GM23338 (cell line): ENCODE data around the gene BNC2. TPM values are rescaled to one million over a fixed set of nuclear protein-coding genes. Genes with fewer than 3 reads are reported as not detected.

ENCODE experiments used
- ATAC-seq: fragments of 200-7000 bp; cut with Tn5 transposase; 3 replicates; pipeline ENCODE4 v1.9.1; 2020
- DNase-seq: peaks from one replicate; pipeline ENCODE4 v3.0.0-alpha.2; 2015; ENCODE audit warnings: low spot score
- H2AFZ ChIP-seq: fragments of 200-600 bp; sonication (generic); 2 replicates; pipeline ENCODE4 v1.8.0; 2016; ENCODE audit warnings: antibody characterized with exemption, mild to moderate bottlenecking, moderate library complexity
- H3F3A ChIP-seq: fragments of 200-600 bp; sonication (generic); replicated peaks from 2 replicates; pipeline ENCODE4 v1.8.0; 2017; ENCODE audit warnings: antibody characterized with exemption, mixed run types, low read depth
- H3K27ac ChIP-seq: fragments of 200-600 bp; sonication (generic); 2 replicates; pipeline ENCODE4 v1.6.1; 2016; ENCODE audit warnings: low read depth
- H3K27me3 ChIP-seq: fragments of 200-600 bp; sonication (generic); 2 replicates; pipeline ENCODE4 v1.8.0; 2016; ENCODE audit warnings: mild to moderate bottlenecking, mixed run types, moderate library complexity; ENCODE audit not compliant: insufficient read depth
- H3K36me3 ChIP-seq: fragments of 200-600 bp; sonication (generic); 2 replicates; pipeline ENCODE4 v1.8.0; 2016; ENCODE audit warnings: mild to moderate bottlenecking; ENCODE audit not compliant: insufficient read depth
- H3K4me1 ChIP-seq: fragments of 200-600 bp; sonication (generic); 2 replicates; pipeline ENCODE4 v1.8.0; 2016; ENCODE audit warnings: mild to moderate bottlenecking, moderate library complexity; ENCODE audit not compliant: insufficient read depth
- H3K4me2 ChIP-seq: fragments of 200-600 bp; sonication (generic); 2 replicates; pipeline ENCODE4 v1.7.1; 2017; ENCODE audit warnings: mixed run types
- H3K4me3 ChIP-seq: fragments of 200-600 bp; sonication (generic); 2 replicates; pipeline ENCODE4 v1.6.1; 2016; ENCODE audit warnings: mixed run types
- H3K79me2 ChIP-seq: fragments of 200-600 bp; sonication (generic); replicated peaks from 2 replicates; pipeline ENCODE4 v1.8.0; 2017; ENCODE audit warnings: mild to moderate bottlenecking; ENCODE audit not compliant: insufficient read depth
- H3K9me2 ChIP-seq: fragments of 200-600 bp; sonication (generic); 2 replicates; pipeline ENCODE4 v1.8.0; 2017; ENCODE audit not compliant: insufficient read depth
- H4K20me1 ChIP-seq: fragments of 200-600 bp; sonication (generic); replicated peaks from 2 replicates; pipeline ENCODE4 v1.8.0; 2017; ENCODE audit warnings: mild to moderate bottlenecking; ENCODE audit not compliant: insufficient read depth
- H3K27ac Mint-ChIP-seq: 2 replicates; pipeline ENCODE4 v1.8.0; 2020; ENCODE audit warnings: inconsistent platforms, mild to moderate bottlenecking, moderate library complexity, mixed read lengths
- H3K27me3 Mint-ChIP-seq: 3 replicates; pipeline ENCODE4 v1.8.0; 2022; ENCODE audit warnings: low read depth, mild to moderate bottlenecking, moderate library complexity, mixed read lengths, inconsistent platforms; ENCODE audit not compliant: insufficient read depth, poor library complexity
- H3K36me3 Mint-ChIP-seq: 3 replicates; pipeline ENCODE4 v1.8.0; 2021; ENCODE audit warnings: low read depth, mild to moderate bottlenecking, inconsistent platforms, moderate library complexity, mixed read lengths
- H3K4me1 Mint-ChIP-seq: 3 replicates; pipeline ENCODE4 v1.8.0; 2020; ENCODE audit warnings: mild to moderate bottlenecking, inconsistent platforms, mixed read lengths
- H3K4me3 Mint-ChIP-seq: 3 replicates; pipeline ENCODE4 v1.8.0; 2021; ENCODE audit warnings: moderate library complexity, mild to moderate bottlenecking, inconsistent platforms, mixed read lengths
- H3K9me3 Mint-ChIP-seq: 3 replicates; pipeline ENCODE4 v1.8.0; 2020; ENCODE audit warnings: moderate library complexity, mild to moderate bottlenecking, inconsistent platforms, mixed read lengths
- CREB1 ChIP-seq: fragments of 250-450 bp; sonication (Bioruptor Pico); IDR thresholded peaks from 2 replicates; pipeline ENCODE4 v1.5.0; 2020; ENCODE audit warnings: low read depth, mild to moderate bottlenecking, moderate library complexity
- CTCF ChIP-seq, 2 experiments: fragments of 200-600 bp in 1 of 2; sonication (generic) in 1 of 2; conservative IDR thresholded peaks; 2 replicates each; pipeline versions ENCODE4 v1.5.1 to v1.6.1; 2016 to 2017; ENCODE audit warnings: antibody characterized with exemption in 2 of 2, low read depth in 2 of 2, mild to moderate bottlenecking in 2 of 2, moderate library complexity in 1 of 2
- ETS1 ChIP-seq: IDR thresholded peaks from 2 replicates; pipeline ENCODE4 v1.6.1; 2016; ENCODE audit warnings: antibody characterized with exemption
- EZH2 ChIP-seq: fragments of 200-600 bp; sonication (generic); IDR thresholded peaks from one replicate; pipeline ENCODE4 v1.8.0; 2017; ENCODE audit warnings: antibody characterized with exemption, mild to moderate bottlenecking, low read depth; ENCODE audit not compliant: unreplicated experiment
- EZH2phosphoT487 ChIP-seq: fragments of 200-600 bp; sonication (generic); IDR thresholded peaks from one replicate; pipeline ENCODE4 v1.8.1; 2018; ENCODE audit warnings: antibody characterized with exemption; ENCODE audit not compliant: unreplicated experiment
- JUNB ChIP-seq: IDR thresholded peaks from one replicate; pipeline ENCODE4 v1.6.1; 2016; ENCODE audit warnings: antibody characterized with exemption; ENCODE audit not compliant: unreplicated experiment
- NANOG ChIP-seq: IDR thresholded peaks from 2 replicates; pipeline ENCODE4 v1.6.1; 2016; ENCODE audit warnings: antibody characterized with exemption, borderline replicate concordance
- POLR2AphosphoS5 ChIP-seq: IDR thresholded peaks from 2 replicates; pipeline ENCODE4 v1.6.1; 2016; ENCODE audit warnings: antibody characterized with exemption, low read depth
- STAT1 ChIP-seq: IDR thresholded peaks from one replicate; pipeline ENCODE4 v1.6.1; 2016; ENCODE audit warnings: antibody characterized with exemption; ENCODE audit not compliant: unreplicated experiment
- ZNF114 ChIP-seq: fragments of 250-450 bp; sonication (Bioruptor Pico); IDR thresholded peaks from 2 replicates; pipeline ENCODE4 v1.5.0; 2020; ENCODE audit warnings: mild to moderate bottlenecking, moderate library complexity
- ZNF331 ChIP-seq: fragments of 250-450 bp; sonication (Bioruptor Pico); IDR thresholded peaks from 2 replicates; pipeline ENCODE4 v1.5.0; 2020; ENCODE audit warnings: low read depth, mild to moderate bottlenecking, moderate library complexity
- ZNF462 ChIP-seq: fragments of 250-450 bp; sonication (Bioruptor Pico); IDR thresholded peaks from 2 replicates; pipeline ENCODE4 v1.5.0; 2020; ENCODE audit warnings: mild to moderate bottlenecking, moderate library complexity
- polyA plus RNA-seq: library from polyadenylated mRNA; unstranded; fragments of >200 nt; fragmentation: Nextera tagmentation; extraction: Ambion mirVana; gene quantifications from 2 replicates; pipeline ENCODE4 v1.2.1, GENCODE V29; 2016
- total RNA-seq: library from RNA; depleted of rRNA; stranded (reverse); fragments of >200 nt; shearing (Covaris generic); gene quantifications from 2 replicates; pipeline ENCODE4 v1.2.3, GENCODE V29; 2014

Gene BNC2
- total and polyA plus RNA-seq, 2 experiments from 2014 or later = 12.7 to 13.2 TPM

GRCh38 chr9:16368237-16369087 lies 502.0 kb downstream of the BNC2 start:
- Histone ChIP-seq H3K4me3 (no peak overlapping the region), H3K9me2 (peaks cover 23% of the 10 kb centered on the region; the same call in 1 of the 2 replicates), H3K79me2 (no peaks in the 10 kb centered on the region), H3K27ac (no peak overlapping the region), H3K4me1 (no peaks in the 10 kb centered on the region), H3K4me2 (no peak overlapping the region), H2AFZ (no peak overlapping the region), H3F3A (no peaks in the 10 kb centered on the region), H3K36me3 (no peaks in the 10 kb centered on the region), H4K20me1 (no peaks in the 10 kb centered on the region), H3K27me3 (no peaks in the 10 kb centered on the region)
- TF ChIP-seq EZH2 (no peak), EZH2phosphoT487 (no peak), ETS1 (no peak), CREB1 (CRISPR knock-in tag) (no peak), NANOG (no peak), JUNB (no peak), ZNF114 (CRISPR knock-in tag) (no peak), CTCF (conservative IDR thresholded peaks at IDR 0.05; ENCODE audit: low read depth in 2 of 2) (no peak), ZNF331 (no peak), POLR2AphosphoS5 (no peak), STAT1 (no peak)
- Mint-ChIP-seq H3K27ac (no peak overlapping the region), H3K4me1 (no peaks in the 10 kb centered on the region; the same call in 2 of the 3 replicates), H3K36me3 (no peaks in the 10 kb centered on the region), H3K4me3 (no peak overlapping the region), H3K27me3 (peaks cover 3% of the 10 kb centered on the region), H3K9me3 (no peaks in the 10 kb centered on the region)
- no peak for DNase-seq
- ATAC-seq = no peak

- Mint-ChIP-seq H3K27ac (no peak overlapping the region), H3K4me3 (no peak overlapping the region), H3K9me3 (no peaks in the 10 kb centered on the region), H3K4me1 (peaks cover 2% of the 10 kb centered on the region; the same call in 2 of the 3 replicates), H3K27me3 (peaks cover 3% of the 10 kb centered on the region), H3K36me3 (no peaks in the 10 kb centered on the region)
- H3K4me1 ChIP-seq = peaks cover 3% of the 10 kb centered on the region; the same call in 1 of the 2 replicates
- H3K4me3 ChIP-seq = no peak overlapping the region
- no peaks in the 10 kb centered on the region for H3K27me3 ChIP-seq
- H3K36me3 ChIP-seq = no peaks in the 10 kb centered on the region
- ATAC-seq (no peak), DNase-seq (no peak)
- H2AFZ ChIP-seq = no peak overlapping the region
- H3K27ac ChIP-seq = no peak overlapping the region
- H4K20me1 ChIP-seq = no peaks in the 10 kb centered on the region
- no peaks in the 10 kb centered on the region for H3F3A ChIP-seq
- H3K9me2 ChIP-seq = peaks cover 25% of the 10 kb centered on the region; the same call in 1 of the 2 replicates
- no peak overlapping the region for H3K4me2 ChIP-seq
- H3K79me2 ChIP-seq = no peaks in the 10 kb centered on the region
- no peak for TF ChIP-seq CREB1 (CRISPR knock-in tag)
- TF ChIP-seq POLR2AphosphoS5 = no peak
- no peak for TF ChIP-seq ZNF114 (CRISPR knock-in tag)
- TF ChIP-seq ZNF462 (CRISPR knock-in tag) = no peak
Measured at GRCh38 chr9:16367605-16368231, 502.8 kb downstream of the BNC2 start.
